Stimulated activated CD4-positive, alpha-beta T cell treated with anti-CD3 and anti-CD28 coated beads, Interleukin-1b, Interleukin-23, amount 100 ng/mL, for 48 hours (primary cell): ENCODE data around the gene PRMT3.
"Not testable (repeated sequence)": the region's sequence is repeated elsewhere in the genome, so short reads cannot be mapped to it uniquely, and the experiment has no call there.

ENCODE experiments used
- DNase-seq: peaks from one replicate; pipeline ENCODE4 v3.0.0-alpha.2; 2020

The PRMT3 gene

DNA sequence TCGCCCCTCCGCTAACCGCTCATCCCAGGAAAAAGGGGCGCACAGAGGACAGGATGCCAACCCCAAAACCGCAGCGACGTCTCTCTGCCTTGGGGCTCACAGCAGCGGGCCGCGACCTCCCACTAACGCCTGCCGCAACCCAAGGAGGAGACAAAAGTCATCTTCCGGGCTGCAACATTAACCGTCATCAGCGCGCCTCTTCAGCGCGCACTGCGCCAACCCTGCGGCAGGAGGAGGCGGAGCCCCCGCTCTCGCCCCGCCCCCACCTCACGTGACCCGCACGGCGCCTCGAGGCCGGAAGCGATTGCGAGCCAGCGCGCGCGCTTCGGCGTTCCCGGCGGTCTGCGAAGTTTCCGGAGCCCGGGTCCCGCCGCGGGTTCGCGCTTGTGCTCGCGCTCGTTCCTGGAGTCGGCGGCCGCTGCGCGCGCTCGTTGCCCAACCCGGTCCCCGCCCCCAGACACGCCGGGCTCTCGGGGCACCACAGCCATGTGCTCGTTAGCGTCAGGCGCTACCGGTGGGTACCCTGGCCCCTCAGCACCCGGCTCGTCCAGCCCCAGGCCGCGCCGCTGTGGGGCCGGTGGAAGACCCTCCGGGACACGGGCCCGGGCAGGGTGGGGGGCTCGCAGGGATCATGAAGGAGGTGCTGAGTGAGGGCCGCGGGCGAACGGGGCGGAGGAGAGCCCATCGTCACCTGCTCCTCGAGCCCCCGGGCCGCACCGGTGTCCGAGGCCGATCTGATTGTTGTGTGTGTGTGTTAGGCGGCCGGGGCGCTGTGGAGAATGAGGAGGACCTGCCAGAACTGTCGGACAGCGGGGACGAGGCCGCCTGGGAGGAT, at the start of gene PRMT3:
TSS of gene PRMT3 (plus strand) at position 456 of the 835 bp plus-strand sequence. CDS start at position 487, 31 bp downstream.
- peak; percentile 96 for DNase-seq

DNA sequence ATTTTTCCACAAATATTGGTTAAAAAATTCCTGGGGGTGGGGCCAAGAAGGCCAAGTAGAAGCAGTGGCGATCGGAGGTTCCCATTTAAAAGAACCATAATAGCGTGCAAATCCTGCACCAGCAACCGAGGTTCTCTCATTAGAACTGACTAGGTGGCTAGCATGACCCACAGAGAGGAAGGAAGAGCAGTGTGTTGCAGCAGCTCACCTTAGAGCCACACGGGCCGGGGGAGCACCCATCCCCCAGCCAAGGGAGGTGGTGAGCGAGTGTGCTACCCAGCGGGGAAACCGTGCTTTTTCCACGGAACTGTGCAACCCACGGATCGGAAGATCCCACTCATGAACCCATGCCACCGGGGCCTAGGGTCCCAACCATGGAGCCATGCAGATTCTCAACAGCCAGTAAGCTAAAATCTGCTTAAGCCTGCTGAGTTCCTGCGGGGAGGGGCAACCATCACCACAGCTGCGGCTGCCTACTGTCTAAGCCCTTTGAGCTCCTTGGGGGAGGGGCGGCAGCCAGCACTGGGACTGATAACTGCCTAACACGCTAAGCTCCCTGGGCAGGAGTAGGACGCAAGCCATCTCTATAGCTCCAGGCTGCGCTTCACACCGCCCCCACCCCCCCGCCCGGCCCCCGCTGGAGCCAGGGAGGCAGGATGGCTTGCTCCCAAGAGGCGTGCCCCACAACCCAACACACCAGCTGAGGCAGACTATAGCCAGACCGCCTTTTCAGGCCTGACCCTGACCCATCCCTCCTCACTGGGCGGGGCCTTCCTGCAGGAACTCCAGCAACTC, 45.0 kb upstream of the PRMT3 start:
- DNase-seq: no peak

DNA sequence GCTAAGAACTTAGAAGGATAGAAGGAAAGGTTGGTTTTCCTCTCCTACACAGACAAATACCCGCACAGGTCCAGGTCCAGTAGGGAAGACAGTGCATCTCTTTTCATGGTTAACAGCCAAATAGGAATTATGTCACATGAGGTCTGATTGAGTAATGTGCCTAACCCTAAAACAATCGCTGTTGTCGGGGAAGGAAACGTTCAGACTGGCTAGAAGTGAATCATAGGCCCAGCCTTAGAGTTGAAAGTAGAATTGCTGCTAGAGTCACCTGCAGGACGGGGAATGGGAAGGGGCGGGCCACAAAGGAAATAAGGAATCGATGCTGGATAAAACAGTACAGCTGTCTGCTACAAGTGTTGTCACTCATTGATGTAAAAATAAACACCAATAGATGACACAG, 36.4 kb upstream of the PRMT3 start:
- no peak for DNase-seq

DNA sequence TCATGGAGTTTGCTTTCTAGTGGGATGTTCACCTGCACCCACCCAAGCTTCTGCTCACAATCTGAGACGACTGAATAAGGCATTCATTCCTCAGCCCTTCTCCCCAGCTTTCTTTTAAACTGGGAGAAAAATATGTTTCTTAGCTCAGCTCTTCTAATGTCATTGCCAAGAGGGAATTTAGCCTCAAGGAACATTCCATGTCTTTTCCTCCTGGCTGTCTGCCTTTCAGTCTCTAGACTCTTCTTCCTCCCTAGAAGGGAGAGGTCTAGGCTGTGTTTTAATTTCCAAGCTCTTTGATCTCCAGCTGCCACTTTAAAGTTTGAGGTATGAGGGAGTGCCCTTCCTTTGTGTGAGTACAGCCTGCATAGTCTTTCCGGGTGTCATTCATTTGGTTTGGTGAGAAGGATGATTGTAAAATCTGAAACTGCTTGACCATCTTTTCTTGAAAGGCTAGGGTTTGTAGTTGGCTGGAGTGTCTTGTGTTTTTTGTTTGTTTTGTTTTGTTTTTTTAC, 35.7 kb upstream of the PRMT3 start:
- DNase-seq: no peak

DNA sequence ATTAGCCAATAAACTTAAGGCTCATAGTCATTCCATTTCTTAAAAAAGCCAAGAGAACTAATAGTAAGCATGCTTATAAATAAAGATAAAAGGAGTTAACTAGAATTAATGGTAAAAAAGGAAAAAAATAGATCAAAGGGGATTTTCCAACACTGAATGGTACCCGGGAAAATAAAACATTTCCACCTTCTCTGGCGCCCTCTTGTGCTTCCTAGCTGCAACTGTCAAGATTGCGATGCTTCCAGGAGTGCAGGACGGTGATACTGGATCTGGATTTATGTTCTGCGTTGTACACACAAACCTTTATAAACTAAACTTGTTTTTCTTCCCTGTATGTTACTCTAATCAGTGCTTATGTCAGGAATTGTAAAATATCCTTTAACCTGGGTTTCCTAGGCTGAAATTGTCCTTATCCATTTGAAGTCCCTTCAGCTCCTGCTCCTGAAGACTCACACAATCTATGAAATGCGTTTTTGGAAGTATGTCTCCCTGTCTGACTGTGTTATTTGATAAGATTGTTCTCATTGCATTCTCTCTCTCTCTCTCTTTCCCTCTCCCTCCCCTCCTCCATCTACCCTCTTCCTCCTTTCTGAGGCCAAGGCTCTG, 33.6 kb upstream of the PRMT3 start:
- DNase-seq: no peak

DNA sequence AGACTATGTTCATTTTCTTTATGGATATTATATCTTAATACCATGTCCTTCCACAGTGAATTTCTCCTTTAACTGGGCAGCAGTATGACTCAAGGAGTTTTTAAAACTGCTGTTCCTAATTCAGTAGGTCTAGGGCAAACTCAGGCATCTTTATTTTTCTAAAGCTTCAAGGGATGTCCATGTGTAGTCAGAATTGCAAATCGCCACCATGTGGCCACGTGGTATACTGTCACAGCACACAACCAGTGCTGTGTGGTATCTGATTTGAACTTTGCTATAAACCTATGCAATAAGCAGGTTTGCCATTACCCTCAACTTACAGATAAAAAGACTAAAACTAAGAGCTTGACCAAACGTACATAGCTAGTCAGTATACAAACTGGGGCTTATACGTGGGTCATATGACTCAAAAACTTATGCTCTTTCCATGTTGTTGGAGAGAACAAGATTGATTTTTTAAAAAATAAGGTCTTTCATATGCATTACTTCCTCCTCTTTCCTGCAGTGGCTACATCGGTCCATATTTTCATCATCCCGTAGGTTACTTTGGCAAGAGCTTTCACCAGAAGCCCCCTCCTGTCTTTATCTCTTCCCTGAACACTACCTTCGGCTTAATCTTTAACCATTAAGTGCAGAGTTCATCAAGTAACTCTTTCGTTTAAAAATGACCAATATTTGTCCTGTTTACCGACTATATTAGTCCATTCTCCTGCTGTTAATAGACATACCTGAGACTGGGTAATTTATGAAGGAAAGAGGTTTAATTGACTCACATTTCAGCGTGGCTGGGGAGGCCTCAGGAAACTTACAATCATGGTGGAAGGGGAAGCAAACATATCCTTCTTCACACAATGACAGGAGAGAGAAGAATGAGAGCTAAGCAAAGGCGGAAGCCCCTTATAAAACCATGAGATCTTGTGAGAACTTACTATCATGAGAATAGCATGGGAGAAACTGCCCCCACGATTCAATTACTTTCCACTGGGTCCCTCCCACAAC, 32.0 kb upstream of the PRMT3 start:
- no peak for DNase-seq

DNA sequence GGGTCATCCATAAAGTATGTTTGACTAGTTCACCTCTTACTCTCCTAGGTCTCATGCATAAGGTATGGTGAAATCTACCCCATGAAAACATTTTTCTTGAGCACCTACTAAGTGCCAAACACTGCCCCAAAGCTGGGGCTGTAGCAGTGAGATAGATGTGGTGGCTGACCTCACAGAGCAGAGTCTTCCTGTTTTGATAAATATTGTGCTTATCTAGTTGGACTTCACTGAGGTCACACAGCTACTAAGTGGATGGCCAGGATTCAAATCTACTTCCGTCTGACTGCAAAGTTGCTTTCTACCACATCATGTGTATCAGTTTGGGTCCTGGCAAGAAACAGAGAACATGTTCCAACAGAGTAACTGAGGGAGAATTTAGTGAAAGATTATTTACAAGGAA, 30.4 kb upstream of the PRMT3 start:
- no peak for DNase-seq

DNA sequence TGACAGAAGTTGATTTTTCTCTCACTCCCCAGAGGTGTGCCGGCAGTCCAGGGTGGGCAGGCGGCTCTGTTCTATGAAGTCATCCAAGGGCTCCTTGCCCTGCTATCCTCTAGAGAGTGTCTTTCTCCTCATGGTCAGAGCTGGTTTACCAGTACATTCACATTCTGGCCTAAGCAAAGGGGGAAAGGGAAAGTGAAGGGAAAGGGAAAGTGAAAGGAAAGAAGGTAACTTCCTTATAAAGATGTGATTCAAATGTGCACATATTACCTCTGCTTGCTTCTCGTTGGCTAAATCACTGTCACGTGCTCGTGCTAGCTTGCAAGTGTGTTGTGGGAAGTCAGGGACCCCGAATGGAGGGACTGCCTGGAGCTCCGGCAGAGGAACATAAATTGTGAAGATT, 26.9 kb upstream of the PRMT3 start:
- DNase-seq: no peak

DNA sequence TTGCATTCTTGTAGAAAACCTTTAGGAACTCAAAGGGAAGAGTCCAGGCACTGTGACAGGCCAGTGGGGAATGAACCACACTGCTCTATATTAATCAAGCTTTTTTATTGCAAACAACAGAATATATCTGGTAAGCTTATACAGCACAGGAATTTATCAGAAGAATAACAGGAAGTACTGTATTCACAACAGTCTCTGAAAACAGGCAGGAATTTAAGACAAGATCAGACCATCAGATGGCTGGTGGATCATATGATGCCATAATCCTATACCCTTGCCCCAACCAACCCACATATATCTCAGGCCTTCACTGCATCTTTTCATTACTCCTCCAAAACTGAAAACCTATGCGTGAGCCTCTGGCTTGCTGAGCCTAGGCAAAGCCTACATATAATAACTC, 25.0 kb upstream of the PRMT3 start:
- no peak for DNase-seq

DNA sequence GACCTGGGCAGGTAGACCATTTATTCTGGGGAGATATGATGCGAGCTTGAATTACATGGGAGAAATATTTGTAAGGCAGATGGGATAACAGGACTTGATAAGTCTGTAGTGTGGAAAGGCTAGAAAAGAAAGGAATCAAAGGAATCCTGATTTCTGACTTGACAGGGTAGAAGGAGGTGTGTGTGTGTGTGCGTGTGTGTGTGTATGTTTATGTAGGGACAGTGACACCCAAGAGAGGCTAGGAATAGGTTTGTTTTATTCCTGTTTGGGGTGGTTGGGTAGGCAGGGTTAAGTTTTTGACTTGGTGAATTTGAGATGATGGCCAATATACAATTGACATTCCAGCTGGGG, 24.4 kb upstream of the PRMT3 start:
- no peak for DNase-seq

DNA sequence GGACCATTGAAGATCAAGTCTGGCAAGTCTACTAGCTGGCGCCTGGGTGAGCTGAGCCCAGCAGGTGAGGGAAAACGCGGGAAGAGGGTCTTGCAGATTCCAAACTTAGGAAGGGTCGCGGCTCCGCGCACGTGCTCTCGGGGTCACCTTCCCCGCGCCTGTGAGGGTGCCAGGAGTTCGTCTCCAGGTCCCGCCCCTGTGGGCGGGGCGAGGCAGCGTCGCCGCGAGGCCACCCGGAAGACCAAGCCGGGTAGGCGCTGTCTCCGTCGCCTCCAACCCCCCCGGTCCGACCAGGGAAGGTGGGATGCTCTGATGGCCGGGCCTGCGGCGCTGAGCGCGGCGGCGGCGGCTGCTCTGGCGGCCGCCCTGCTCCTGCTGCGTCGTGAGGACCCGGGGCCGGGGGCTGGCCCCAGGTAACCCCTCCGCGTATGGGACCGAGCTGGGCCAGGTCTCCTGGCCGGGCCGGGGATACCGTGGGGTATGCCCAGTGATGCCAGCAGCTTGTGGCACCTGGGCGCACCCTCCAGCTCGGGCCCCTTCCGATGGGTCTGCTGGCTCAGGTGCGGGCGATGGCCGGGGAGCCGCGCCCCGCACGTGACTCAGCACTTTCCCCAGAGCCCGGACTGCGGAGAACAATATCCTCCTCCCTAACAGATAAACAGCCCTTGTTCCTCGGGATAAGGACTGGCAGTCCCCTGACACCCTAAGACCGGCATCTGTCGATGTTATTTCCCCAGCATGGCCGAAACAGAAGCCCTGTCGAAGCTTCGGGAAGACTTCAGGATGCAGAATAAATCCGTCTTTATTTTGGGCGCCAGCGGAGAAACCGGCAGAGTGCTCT, 23.8 kb upstream of the PRMT3 start, which contains the start of gene HTATIP2:
TSS of gene HTATIP2 (plus strand) at position 215 of the 841 bp plus-strand sequence. CDS start at position 739, 524 bp downstream.
- DNase-seq: peak; percentile 61

DNA sequence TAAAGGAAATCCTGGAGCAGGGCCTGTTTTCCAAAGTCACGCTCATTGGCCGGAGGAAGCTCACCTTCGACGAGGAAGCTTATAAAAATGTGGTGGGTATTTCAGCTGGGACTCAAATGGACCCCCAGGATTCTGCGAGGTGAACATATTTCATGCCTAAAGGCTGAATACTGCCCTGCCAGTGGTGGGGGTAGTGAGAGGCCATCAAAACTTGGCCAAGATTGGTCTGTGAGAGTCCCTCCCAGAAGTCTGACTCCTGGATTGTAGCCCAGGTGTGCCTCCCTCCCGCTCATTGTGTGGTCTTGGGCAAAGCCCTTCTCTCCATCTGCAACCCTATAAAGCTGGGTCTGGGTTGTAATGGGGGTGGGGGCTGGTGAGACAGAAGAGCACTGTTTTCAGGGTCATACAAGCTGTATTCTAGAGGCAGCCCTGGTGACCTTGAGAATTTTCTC, 23.1 kb upstream of the PRMT3 start:
- no peak for DNase-seq

DNA sequence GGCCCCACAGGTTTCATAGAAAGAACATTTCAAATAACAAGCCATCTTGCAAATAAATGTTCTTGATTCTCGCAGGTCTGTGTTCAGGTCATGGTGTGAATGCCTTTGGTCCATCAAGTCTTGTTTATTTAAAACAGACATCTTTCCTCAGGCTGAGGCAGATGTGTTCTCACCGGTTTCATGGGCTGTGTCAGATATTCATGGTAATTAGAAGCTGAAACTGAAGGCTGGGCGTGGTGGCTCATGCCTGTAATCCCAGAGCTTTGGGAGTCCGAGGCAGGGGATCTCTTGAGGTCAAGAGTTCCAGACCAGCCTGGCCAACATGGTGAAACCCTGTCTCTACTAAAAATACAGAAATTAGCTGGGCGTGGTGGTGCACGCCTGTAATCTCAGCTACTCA, 22.1 kb upstream of the PRMT3 start:
- not testable (repeated sequence) for DNase-seq

DNA sequence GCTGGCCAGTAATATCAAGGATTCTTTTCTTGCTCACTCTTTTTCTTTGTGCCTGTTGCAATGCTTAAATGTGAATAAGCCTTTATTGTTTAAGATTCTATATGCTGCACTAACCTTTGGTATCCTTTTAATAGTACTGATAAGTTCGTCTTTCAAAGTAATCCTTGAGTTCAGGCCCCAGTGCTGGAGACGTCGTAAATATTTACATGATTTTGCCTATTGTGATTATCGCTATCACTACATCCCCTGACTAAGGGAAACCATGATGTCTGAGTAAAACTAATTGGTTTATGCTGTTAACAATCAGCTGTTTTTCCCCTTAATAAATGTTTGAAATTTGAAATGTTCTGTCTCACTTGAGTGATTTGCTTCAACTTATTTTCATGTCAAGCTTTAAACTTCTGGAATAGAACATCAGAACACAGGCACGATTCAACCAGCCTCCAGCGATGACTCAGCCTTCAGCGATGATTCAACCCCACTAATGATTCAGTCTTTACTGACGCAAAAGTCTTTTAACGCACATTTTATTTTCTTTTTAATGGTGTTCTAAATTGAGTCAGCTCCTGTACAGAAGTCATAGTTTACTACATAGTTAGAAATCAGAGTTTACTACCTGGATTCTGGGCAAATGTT, 20.1 kb upstream of the PRMT3 start:
- peak; percentile 76 for DNase-seq

DNA sequence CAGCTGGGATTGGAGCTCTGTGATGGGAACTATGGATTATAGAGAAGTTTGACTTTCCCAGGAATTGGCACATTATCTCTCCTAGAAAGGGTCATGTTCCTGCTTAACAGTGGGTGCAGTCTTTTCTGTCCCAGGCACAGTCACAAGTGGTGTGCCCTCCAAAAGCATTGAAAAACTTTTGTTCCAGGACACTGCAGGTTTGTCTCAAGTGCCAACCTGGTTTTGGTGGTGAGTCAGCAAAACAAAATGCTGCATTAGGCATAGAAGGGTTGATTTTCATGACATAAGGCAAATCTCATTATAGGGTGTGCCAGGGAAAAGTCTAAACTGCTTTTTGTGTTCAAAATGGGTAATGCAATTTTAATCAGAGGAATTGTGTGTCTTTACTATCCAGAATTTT, 19.1 kb upstream of the PRMT3 start:
- no peak for DNase-seq

DNA sequence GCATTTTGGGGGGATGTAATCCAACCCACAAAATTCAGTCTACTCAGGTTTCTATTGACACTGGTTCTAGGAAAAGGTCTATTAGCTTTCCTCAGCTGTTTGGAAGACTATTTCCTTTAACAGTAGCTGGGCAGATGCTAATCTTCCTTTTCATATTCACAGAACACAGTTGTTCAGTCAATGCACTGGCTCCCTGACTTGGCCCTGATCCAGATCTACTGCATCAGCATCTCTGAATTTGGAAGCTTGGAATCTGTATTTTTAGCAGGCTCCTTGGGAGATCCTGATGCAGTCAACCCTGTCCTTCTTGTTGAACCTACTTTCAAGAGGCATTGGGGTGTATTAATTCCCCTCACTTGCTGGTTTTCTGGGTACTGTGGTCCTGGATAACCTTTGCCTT, 17.7 kb upstream of the PRMT3 start:
- DNase-seq: no peak

DNA sequence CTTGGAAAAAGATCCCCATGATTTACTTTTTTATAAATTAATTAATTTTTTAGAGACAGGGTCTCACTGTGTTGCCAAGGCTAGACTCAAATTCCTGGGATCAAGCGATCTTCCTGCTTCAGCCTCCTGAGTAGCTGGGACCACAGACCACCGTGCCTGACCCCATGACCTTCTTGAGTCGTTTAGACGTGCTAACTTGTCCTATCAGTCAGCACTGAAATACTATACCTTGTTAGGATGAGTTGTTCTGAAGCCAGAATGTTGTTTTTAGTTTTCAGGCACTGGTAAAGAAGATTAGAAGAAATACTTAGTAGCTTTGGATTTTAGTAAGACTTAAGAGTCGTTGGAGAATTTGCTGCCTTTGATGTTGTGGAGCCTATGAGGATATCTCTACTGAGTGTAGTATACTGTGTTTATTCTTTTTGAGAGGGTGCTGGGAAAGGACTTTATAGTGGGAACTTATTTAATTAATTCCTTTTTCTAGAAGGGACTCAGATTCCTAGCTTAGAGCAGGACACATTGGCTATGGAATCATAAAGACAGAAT, 15.4 kb upstream of the PRMT3 start:
- no peak for DNase-seq

DNA sequence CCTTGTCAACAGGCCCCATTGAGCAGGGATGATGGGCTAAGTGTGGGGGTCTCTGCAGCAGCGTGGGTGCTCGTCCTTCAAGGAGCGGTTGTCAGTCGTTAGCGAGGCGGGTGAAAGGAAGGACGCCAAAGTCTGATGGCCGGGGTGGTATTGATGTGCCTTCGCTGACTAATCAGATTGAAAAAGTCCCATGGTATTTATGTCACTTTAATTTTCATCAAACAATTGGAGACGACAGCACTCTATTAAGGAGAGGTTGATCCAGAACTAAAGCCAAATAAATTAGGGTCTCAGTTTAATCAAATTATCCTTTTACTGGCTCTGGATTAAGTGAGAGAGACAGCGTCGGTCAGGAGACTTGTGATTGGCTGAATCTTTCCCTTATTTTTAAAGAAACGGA, 14.4 kb upstream of the PRMT3 start:
- no peak for DNase-seq

DNA sequence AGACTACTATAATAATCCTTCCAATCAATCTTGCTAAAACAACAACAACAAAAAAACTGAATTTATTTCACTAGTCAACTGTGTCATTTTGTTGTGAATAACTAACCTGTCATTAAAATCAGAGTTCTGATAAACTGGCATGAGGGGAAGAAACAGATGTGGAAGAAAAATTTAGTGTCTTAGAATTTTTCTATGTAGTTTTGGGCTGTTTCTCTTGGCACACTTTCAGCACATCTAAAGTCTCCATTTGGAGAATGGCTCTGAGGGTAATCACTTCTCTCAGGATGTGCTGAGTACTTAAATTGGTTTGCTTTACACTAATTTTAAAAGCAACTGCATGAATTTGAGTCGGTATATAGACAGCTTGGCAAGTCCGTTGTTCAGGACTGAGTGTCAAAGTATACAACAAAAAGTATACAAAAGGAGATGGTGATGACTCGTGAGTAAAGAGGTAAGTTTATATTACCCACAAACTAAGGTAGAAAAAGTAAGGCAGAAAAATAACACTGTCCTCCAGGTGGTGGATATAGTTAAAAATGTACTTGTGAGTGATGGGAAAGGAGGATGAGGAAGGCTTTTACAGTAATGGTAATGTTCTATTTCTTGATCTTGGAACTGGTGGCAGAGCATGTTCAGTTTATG, 13.8 kb upstream of the PRMT3 start:
- no peak for DNase-seq
